ENCODE measurements around the gene ADAM10.
A peak's percentile ranks its signal among the peaks of the same experiment; 100 is the strongest.
"Not testable (repeated sequence)": the region's sequence is repeated elsewhere in the genome, so short reads cannot be mapped to it uniquely, and the experiment has no call there.

Gene ADAM10

DNA sequence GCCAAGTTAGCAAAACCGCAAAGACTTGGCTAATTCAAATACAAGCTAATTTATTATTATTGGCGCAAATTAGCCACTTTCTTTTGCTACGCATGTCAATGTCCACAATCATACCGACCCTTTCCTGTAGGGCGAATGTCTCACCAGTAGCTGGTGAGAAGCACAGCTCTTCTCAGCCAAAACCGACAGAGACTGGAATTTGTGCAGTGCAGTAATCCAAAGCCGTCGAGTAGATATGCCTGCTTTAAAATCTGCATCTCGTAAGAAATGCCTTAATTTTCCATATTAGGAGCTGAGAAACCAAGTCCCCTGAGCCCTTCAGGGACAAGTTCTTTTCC, 21.0 kb upstream of the ADAM10 start:
- POLR2A ChIA-PET, result interaction anchor here (0.7 to 3.2 kb wide), 11 partner anchors 9 to 1622 kb away, joined by 3 to 44 read pairs (median 4); partner anchors contain the start of gene ADAM10
- TF ChIP-seq, protein P1, sequence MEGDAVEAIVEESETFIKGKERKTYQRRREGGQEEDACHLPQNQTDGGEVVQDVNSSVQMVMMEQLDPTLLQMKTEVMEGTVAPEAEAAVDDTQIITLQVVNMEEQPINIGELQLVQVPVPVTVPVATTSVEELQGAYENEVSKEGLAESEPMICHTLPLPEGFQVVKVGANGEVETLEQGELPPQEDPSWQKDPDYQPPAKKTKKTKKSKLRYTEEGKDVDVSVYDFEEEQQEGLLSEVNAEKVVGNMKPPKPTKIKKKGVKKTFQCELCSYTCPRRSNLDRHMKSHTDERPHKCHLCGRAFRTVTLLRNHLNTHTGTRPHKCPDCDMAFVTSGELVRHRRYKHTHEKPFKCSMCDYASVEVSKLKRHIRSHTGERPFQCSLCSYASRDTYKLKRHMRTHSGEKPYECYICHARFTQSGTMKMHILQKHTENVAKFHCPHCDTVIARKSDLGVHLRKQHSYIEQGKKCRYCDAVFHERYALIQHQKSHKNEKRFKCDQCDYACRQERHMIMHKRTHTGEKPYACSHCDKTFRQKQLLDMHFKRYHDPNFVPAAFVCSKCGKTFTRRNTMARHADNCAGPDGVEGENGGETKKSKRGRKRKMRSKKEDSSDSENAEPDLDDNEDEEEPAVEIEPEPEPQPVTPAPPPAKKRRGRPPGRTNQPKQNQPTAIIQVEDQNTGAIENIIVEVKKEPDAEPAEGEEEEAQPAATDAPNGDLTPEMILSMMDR (IDR thresholded peaks at IDR 0.05; ENCODE audit: insufficient read depth, low read length, missing control alignments), result peak; percentile 15
- peak overlapping the region; percentile 82 for H3K4me3 ChIP-seq (ENCODE audit: low read depth, low read length)
- CTCF ChIA-PET, result interaction anchor here (0.8 to 3.3 kb wide), 17 partner anchors 9 to 759 kb away, joined by 3 to 17 read pairs (median 6); partner anchors contain the start of gene ADAM10
- peak; percentile 58 for DNase-seq (ENCODE audit: low read depth, low spot score)

DNA sequence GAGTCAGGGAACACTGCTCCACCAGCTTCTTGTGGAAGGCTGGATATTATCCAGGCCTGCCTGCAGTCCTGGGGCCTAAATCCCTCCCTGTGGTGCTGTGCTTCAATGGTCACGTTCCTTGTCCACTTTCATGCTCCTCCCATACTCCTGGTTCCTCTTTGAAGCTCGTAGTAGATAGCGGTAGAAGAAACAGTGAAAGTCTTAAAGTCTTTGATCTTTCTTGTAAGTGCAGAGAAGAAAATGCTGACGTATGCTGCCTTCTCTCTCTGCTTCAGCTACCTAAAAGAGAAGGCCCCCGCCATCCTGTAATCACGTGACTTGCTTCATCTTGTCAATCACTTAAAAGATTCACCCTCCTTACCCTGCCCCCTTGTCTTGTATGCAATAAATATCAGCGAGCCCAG, 19.1 kb upstream of the ADAM10 start:
- H3K4me3 ChIP-seq (ENCODE audit: low read depth, low read length); POLR2A ChIA-PET; DNase-seq (ENCODE audit: low read depth, low spot score): not testable (repeated sequence)
- CTCF ChIA-PET, result interaction anchor here (1.0 to 3.3 kb wide), 3 partner anchors 17 to 541 kb away, joined by 3 to 13 read pairs (median 4); no protein-coding TSS in a partner anchor

DNA sequence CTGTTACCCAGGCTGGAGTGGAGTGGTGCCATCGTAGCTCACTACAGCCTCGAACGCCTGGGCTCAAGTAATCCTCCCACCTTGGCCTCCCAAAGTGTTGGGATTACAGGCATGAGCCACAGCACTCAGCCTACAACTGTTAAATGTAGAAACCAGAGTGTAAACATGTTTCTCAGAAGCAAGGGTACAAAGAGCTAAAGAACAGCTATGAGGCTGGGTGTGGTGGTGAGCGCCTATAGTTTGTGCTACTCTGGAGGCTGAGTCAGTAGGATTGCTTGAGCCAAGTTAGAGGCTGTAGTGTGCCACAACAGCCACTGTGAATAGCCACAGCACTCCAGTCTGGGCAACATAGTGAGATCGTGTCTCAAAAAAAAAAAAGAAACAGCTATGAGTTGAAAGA, 16.8 kb upstream of the ADAM10 start:
- POLR2A ChIA-PET, result no interaction called here
- TF ChIP-seq, protein P1 (IDR thresholded peaks at IDR 0.05; ENCODE audit: insufficient read depth, low read length, missing control alignments), result no peak

DNA sequence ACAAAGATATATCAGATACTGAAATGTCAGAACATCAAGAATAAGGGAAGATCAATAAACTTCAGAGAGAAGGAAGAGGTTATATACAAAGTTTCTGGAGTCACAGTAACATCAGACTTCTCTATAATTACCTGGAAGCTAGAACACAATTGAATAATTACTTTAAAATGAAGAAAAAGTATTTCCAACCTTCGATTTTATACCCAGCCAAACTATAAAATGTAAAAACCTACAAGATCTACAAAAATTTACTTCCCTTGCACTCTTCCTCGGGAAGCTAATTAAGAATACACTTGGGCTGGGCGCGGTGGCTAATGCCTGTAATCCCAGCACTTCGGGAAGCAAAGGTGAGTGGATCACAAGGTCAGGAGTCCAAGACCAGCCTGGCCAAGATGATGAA, 15.0 kb upstream of the ADAM10 start:
- no peak for DNase-seq (ENCODE audit: low read depth, low spot score)
- POLR2A ChIA-PET, result no interaction called here
- no peak overlapping the region for H3K4me3 ChIP-seq (ENCODE audit: low read depth, low read length)
- CTCF ChIA-PET, result no interaction called here
- TF ChIP-seq, protein P1 (IDR thresholded peaks at IDR 0.05; ENCODE audit: insufficient read depth, low read length, missing control alignments), result no peak

More for the DNA sequence above, 16.8 kb upstream of the ADAM10 start:
- CTCF ChIA-PET, result no interaction called here
- DNase-seq (ENCODE audit: low read depth, low spot score), result no peak
- no peak overlapping the region for H3K4me3 ChIP-seq (ENCODE audit: low read depth, low read length)

DNA sequence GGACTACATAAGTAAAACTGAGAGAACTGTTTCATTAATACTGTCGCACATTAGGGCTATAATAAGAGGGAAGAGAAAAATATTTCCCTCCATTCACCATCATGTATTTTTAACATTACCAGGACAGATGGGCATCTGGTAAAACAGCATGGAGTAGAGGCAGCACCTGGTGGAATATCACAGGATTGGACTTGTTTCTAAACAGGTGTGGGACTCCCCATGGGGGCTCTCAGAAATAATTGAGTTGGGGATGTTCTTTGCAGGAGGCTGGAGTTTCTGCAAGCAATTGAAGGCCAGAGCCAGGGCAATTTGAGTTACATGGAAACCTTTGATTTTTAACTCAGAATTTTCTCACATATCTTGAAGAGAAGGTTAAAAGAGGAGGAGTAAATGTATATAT, 13.2 kb upstream of the ADAM10 start:
- ChIA-PET CTCF (interaction anchor here (1.0 kb wide), 1 partner anchor 493 kb away, joined by 3 read pairs; no protein-coding TSS in a partner anchor), POLR2A (interaction anchor here (1.5 kb wide), 1 partner anchor 8 kb away, joined by 3 read pairs; the partner anchor contains the start of gene MINDY2)
- DNase-seq (ENCODE audit: low read depth, low spot score), result no peak
- TF ChIP-seq, protein P1 (IDR thresholded peaks at IDR 0.05; ENCODE audit: insufficient read depth, low read length, missing control alignments), result no peak
- no peak overlapping the region for H3K4me3 ChIP-seq (ENCODE audit: low read depth, low read length)

DNA sequence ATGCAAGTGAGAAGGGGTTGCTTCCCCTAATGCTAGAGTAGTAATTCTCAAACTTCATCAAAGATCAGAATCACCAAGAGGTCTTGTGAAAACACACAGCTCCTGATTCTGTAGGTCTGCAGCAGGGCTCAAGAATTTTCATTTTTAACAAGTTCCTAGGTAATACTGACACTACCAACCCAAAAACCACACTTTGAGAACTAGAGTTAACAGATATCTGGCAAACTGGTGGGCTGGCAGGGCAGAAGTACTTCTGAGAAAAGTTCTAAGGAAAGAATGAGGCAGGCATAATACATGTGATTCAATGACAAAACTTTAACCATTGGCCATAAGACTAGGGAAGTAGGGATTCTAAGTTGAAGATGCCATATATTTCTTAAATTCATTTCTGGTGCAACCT, 12.8 kb upstream of the ADAM10 start:
- no peak overlapping the region for H3K4me3 ChIP-seq (ENCODE audit: low read depth, low read length)
- TF ChIP-seq, protein P1 (IDR thresholded peaks at IDR 0.05; ENCODE audit: insufficient read depth, low read length, missing control alignments), result no peak
- ChIA-PET POLR2A (interaction anchor here (1.5 kb wide), 1 partner anchor 8 kb away, joined by 3 read pairs; the partner anchor contains the start of gene MINDY2), CTCF (interaction anchor here (1.4 to 1.7 kb wide), 2 partner anchors 8 to 493 kb away, joined by 5 to 7 read pairs; partner anchors contain the start of gene MINDY2)
- no peak for DNase-seq (ENCODE audit: low read depth, low spot score)

DNA sequence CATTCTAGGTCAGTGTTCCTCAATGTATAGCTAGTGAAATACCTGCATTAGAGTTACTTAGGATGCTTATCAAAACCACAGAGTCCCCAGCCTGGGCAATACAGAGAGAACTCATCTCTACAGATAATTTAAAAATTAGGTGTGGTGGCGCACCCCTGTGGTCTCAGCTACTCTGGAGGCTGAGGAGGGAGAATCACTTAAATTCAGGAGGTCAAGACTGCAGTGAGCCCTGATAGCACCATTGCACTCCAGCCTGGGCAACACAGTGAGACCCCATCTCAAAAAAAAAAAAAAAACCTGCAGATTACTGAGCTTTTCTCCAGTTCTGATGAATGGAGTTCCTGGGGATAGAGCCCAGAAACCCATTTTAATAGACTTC, 11.5 kb upstream of the ADAM10 start:
- TF ChIP-seq, protein P1 (IDR thresholded peaks at IDR 0.05; ENCODE audit: insufficient read depth, low read length, missing control alignments), result no peak
- CTCF ChIA-PET, result interaction anchor here (1.0 to 2.2 kb wide), 4 partner anchors 9 to 533 kb away, joined by 3 to 15 read pairs (median 6); partner anchors contain the start of gene MINDY2
- H3K4me3 ChIP-seq (ENCODE audit: low read depth, low read length), result no peak overlapping the region
- DNase-seq (ENCODE audit: low read depth, low spot score), result no peak
- POLR2A ChIA-PET, result interaction anchor here (0.6 to 1.5 kb wide), 2 partner anchors 10 to 94 kb away, joined by 3 to 4 read pairs; partner anchors contain the start of gene MINDY2

Data from AG04449 (cell line).